ENCODE data around the gene TRIM41.
A peak's percentile ranks its signal among the peaks of the same experiment; 100 is the strongest.
"Not testable (repeated sequence)": the region's sequence is repeated elsewhere in the genome, so short reads cannot be mapped to it uniquely, and the experiment has no call there.

TRIM41 gene

DNA sequence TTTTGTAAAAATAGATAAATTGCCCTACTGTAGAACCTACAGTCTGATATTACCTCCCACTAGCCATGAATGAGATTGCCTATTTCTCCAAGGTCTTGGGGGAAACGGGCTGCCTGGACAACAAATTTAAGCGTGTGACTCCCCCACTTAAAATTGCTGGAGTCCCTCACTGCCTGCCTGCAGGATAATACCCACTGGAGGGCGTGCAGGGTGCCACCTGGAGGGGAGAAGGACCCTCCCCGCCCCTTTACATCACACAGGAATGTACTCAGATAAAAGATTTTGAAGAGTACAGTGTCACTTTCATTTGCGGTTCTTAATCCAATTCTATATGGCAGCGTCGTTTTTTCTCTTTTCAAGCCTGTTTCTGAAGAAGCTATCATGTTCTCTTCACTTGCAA, 11.9 kb upstream of the TRIM41 start:
- no peak for DNase-seq
- Histone ChIP-seq H3K27ac (ENCODE audit: insufficient read depth, low read length, poor library complexity, severe bottlenecking) (no peak overlapping the region), H3K27me3 (replicated peaks; ENCODE audit: control insufficient read depth, insufficient read depth, low read length, poor library complexity, severe bottlenecking) (no peaks in the 10 kb centered on the region), H3K4me3 (ENCODE audit: insufficient read depth, low read depth, low read length, poor library complexity, severe bottlenecking) (no peak overlapping the region), H3K9me3 (ENCODE audit: control insufficient read depth, low read length) (no peaks in the 10 kb centered on the region), H3K36me3 (ENCODE audit: control insufficient read depth, insufficient read depth, low read length) (no peaks in the 10 kb centered on the region), H3K4me1 (ENCODE audit: control insufficient read depth, insufficient read depth, low read length, poor library complexity, severe bottlenecking) (peaks cover under 1% of the 10 kb centered on the region)

DNA sequence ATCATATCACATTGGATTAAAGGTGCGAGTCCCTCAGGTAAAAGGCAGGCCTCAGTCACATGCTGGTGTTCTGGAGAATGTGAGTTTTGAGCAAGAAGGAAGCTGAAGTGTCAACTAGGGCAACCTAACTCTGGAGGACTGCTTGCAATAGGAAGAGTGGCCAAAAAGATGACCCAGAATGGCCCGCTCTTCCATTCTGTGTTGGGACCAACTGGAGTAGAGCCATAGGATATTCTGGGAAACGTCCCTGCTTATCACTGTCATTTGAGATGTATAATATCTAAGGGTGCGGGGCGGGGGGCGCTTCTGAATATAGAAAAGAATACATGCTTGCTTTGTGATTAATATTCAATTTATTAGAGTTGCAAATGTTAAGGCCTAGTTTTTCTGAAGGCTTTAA, 11.0 kb upstream of the TRIM41 start:
- no peaks in the 10 kb centered on the region for H3K4me1 ChIP-seq (ENCODE audit: control insufficient read depth, insufficient read depth, low read length, poor library complexity, severe bottlenecking)
- H3K27ac ChIP-seq (ENCODE audit: insufficient read depth, low read length, poor library complexity, severe bottlenecking): no peak overlapping the region
- no peak for DNase-seq
- no peaks in the 10 kb centered on the region for H3K36me3 ChIP-seq (ENCODE audit: control insufficient read depth, insufficient read depth, low read length)
- H3K9me3 ChIP-seq (ENCODE audit: control insufficient read depth, low read length): no peaks in the 10 kb centered on the region
- no peak overlapping the region for H3K4me3 ChIP-seq (ENCODE audit: insufficient read depth, low read depth, low read length, poor library complexity, severe bottlenecking)
- no peaks in the 10 kb centered on the region for H3K27me3 ChIP-seq (replicated peaks; ENCODE audit: control insufficient read depth, insufficient read depth, low read length, poor library complexity, severe bottlenecking)

DNA sequence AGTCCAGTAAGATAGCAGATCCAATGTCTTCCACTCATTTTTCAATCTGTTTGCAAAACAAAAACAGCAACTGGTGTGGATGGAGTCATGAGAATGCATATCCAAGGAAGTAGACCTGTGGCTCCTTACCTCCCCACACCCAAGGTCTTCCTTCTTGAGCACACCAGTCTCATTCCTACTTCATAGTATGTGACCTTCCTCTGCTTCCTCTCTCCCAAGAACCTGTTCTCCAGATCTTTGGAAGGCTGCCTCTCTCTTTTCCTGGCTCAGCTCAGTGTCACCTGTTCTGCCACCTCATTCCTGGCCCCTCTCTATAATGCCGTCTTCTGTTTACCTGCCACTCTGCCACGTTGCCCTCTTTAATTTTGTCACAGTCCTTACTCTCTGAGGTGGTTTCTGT, 10.1 kb upstream of the TRIM41 start:
- Histone ChIP-seq H3K27me3 (replicated peaks; ENCODE audit: control insufficient read depth, insufficient read depth, low read length, poor library complexity, severe bottlenecking) (no peaks in the 10 kb centered on the region), H3K4me3 (ENCODE audit: insufficient read depth, low read depth, low read length, poor library complexity, severe bottlenecking) (no peak overlapping the region), H3K9me3 (ENCODE audit: control insufficient read depth, low read length) (no peaks in the 10 kb centered on the region), H3K4me1 (ENCODE audit: control insufficient read depth, insufficient read depth, low read length, poor library complexity, severe bottlenecking) (peaks cover 4% of the 10 kb centered on the region), H3K27ac (ENCODE audit: insufficient read depth, low read length, poor library complexity, severe bottlenecking) (no peak overlapping the region), H3K36me3 (ENCODE audit: control insufficient read depth, insufficient read depth, low read length) (no peaks in the 10 kb centered on the region)
- DNase-seq: no peak

DNA sequence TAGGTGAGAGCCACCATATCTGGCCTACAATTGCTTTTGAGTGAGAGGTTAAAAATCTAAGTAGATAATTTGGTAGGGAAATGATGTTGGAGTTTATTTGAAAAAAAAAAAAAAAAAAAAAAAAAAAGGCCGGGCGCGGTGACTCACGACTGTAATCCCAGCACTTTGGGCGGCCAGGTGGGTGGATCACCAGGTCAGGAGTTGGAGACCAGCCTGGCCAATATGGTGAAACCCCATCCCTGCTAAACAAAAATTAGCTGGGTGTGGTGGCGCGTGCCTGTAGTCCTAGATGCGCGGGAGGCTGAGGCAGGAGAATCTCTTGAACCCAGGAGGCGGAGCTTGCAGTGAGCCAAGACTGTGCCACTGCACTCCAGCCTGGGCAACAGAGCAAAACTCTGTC, 8.8 kb upstream of the TRIM41 start:
- not testable (repeated sequence) for H3K4me3 ChIP-seq (ENCODE audit: insufficient read depth, low read depth, low read length, poor library complexity, severe bottlenecking); H3K27me3 ChIP-seq (replicated peaks; ENCODE audit: control insufficient read depth, insufficient read depth, low read length, poor library complexity, severe bottlenecking); H3K9me3 ChIP-seq (ENCODE audit: control insufficient read depth, low read length)

DNA sequence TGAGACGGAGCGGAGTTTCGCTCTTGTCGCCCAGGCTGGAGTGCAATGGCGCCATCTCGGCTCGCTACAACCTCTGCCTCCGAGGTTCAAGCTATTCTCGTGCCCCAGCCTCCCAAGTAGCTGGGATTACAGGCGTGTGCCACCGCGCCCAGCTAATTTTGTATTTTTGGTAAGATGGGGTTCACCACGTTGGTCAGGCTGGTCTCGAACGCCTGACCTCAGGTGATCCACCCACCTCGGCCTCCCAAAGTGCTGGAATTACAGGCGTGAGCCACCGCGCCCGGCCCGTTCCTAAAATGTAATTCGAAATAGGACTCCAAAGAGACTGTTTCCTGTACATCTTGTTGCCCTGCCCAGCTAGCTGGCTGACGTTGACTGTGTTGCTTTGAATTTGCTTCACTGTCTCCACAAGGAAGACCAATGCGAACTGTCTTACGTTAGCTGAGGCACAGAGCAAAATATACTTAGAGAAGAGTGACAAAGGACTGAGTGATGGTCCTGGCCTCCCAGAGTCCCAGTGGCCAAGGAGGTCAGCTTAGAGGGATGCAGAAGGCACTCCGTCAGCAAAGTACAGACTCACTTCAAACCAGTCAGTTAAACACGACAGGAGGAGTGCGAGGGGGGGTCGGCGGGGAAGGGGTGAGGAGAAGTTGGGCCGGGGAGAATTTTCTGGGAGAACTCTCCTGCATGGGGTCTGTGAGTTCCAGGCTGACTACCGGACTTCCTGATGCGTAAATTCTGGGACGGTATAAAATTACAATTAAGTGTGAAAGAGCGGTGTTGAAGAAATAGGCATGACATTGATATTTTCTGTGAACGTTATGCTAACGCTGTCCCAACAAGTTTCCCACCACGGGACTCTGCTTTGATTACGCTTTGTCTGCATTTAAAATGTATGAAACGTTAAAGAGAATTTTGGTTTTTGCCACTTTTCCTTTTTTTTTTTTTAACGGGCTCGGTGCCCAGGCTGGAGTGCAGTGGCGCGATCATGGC, 6.8 kb upstream of the TRIM41 start:
- Histone ChIP-seq H3K36me3 (ENCODE audit: control insufficient read depth, insufficient read depth, low read length) (no peaks in the 10 kb centered on the region), H3K4me3 (ENCODE audit: insufficient read depth, low read depth, low read length, poor library complexity, severe bottlenecking) (peak overlapping the region; percentile 41), H3K27ac (ENCODE audit: insufficient read depth, low read length, poor library complexity, severe bottlenecking) (peak overlapping the region; percentile 39), H3K27me3 (replicated peaks; ENCODE audit: control insufficient read depth, insufficient read depth, low read length, poor library complexity, severe bottlenecking) (no peaks in the 10 kb centered on the region), H3K4me1 (ENCODE audit: control insufficient read depth, insufficient read depth, low read length, poor library complexity, severe bottlenecking) (peaks cover 5% of the 10 kb centered on the region), H3K9me3 (ENCODE audit: control insufficient read depth, low read length) (no peaks in the 10 kb centered on the region)
- DNase-seq: no peak

More for the DNA sequence above, 8.8 kb upstream of the TRIM41 start:
- not testable (repeated sequence) for H3K36me3 ChIP-seq (ENCODE audit: control insufficient read depth, insufficient read depth, low read length); H3K4me1 ChIP-seq (ENCODE audit: control insufficient read depth, insufficient read depth, low read length, poor library complexity, severe bottlenecking); DNase-seq; H3K27ac ChIP-seq (ENCODE audit: insufficient read depth, low read length, poor library complexity, severe bottlenecking)

DNA sequence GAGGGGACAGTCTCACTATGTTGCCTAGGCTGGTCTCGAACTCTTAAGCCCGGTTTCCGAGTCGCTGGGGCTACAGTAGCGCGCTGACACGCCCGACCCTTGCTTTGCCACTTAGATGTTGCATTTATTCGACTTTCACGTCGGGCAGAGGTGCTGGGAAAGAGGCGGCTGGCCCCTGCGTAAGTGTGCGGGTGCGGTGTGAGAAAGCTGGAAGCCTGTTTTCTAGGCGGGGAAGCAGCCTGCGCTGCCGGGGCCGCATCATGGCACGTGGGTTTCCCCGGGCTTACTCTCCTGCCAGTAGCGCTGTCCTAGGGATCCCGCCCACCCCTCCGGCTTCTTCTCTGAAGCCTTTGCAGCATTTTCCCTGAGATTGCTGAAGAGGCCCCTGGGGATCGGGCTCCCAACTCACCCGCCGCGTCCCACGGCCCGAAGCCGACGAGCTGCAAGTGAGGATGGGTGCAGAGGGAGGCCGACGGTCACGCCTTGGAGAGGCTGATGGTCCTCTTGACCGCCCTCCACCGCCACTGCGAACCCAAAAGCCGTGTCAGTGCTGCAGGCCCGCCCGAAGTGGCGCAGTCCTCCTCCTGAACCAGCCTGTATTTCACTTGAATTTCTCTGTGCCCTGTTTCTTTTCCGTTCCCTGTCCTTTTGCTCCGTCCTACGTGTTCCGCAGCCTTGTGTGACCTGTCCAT, 5.8 kb upstream of the TRIM41 start:
- Histone ChIP-seq H3K36me3 (ENCODE audit: control insufficient read depth, insufficient read depth, low read length) (no peaks in the 10 kb centered on the region), H3K4me3 (ENCODE audit: insufficient read depth, low read depth, low read length, poor library complexity, severe bottlenecking) (peak overlapping the region; percentile 50), H3K27me3 (replicated peaks; ENCODE audit: control insufficient read depth, insufficient read depth, low read length, poor library complexity, severe bottlenecking) (no peaks in the 10 kb centered on the region), H3K9me3 (ENCODE audit: control insufficient read depth, low read length) (no peaks in the 10 kb centered on the region), H3K27ac (ENCODE audit: insufficient read depth, low read length, poor library complexity, severe bottlenecking) (peak overlapping the region; percentile 67), H3K4me1 (ENCODE audit: control insufficient read depth, insufficient read depth, low read length, poor library complexity, severe bottlenecking) (peaks cover 5% of the 10 kb centered on the region)
- DNase-seq: peak; percentile 59 to 61 (median 60)

DNA sequence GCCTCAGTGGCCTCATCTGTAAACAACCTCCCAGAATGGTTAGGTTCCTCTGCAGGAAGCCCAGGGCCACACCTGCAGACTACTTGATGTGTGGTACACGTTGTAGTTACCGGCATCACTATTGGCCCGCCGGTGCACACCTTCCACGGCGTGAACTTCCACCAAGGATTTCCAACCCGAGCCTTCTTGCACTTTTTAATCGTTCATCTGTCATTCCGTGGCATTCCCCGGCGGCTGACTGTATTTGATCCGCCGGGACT, 5.3 kb upstream of the TRIM41 start:
- no peaks in the 10 kb centered on the region for H3K9me3 ChIP-seq (ENCODE audit: control insufficient read depth, low read length)
- peaks cover 5% of the 10 kb centered on the region for H3K4me1 ChIP-seq (ENCODE audit: control insufficient read depth, insufficient read depth, low read length, poor library complexity, severe bottlenecking)
- peak in 2 of 3 donors; percentile 35 to 45 for DNase-seq
- H3K4me3 ChIP-seq (ENCODE audit: insufficient read depth, low read depth, low read length, poor library complexity, severe bottlenecking): peak overlapping the region; percentile 50
- H3K27me3 ChIP-seq (replicated peaks; ENCODE audit: control insufficient read depth, insufficient read depth, low read length, poor library complexity, severe bottlenecking): no peaks in the 10 kb centered on the region
- H3K36me3 ChIP-seq (ENCODE audit: control insufficient read depth, insufficient read depth, low read length): no peaks in the 10 kb centered on the region
- H3K27ac ChIP-seq (ENCODE audit: insufficient read depth, low read length, poor library complexity, severe bottlenecking): peak overlapping the region; percentile 67

DNA sequence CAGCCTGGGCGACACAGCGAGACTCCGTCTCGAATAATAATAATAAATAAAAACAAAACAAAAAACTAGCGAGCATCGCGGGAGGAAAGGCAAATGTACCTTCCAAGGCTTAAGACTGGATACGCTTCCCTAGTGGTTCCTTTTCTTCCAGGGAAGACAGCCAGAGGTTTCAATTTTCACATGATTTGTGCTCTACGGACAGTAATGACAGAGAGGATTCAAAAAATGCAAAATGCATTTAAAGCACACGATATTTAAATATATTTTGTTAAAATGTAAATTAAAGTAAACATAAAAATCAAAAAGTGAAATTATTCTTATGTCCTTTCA, 4.3 kb upstream of the TRIM41 start:
- Histone ChIP-seq H3K27me3 (replicated peaks; ENCODE audit: control insufficient read depth, insufficient read depth, low read length, poor library complexity, severe bottlenecking) (no peaks in the 10 kb centered on the region), H3K4me1 (ENCODE audit: control insufficient read depth, insufficient read depth, low read length, poor library complexity, severe bottlenecking) (peaks cover 5% of the 10 kb centered on the region), H3K27ac (ENCODE audit: insufficient read depth, low read length, poor library complexity, severe bottlenecking) (no peak overlapping the region), H3K36me3 (ENCODE audit: control insufficient read depth, insufficient read depth, low read length) (no peaks in the 10 kb centered on the region), H3K4me3 (ENCODE audit: insufficient read depth, low read depth, low read length, poor library complexity, severe bottlenecking) (no peak overlapping the region), H3K9me3 (ENCODE audit: control insufficient read depth, low read length) (no peaks in the 10 kb centered on the region)
- DNase-seq: no peak

DNA sequence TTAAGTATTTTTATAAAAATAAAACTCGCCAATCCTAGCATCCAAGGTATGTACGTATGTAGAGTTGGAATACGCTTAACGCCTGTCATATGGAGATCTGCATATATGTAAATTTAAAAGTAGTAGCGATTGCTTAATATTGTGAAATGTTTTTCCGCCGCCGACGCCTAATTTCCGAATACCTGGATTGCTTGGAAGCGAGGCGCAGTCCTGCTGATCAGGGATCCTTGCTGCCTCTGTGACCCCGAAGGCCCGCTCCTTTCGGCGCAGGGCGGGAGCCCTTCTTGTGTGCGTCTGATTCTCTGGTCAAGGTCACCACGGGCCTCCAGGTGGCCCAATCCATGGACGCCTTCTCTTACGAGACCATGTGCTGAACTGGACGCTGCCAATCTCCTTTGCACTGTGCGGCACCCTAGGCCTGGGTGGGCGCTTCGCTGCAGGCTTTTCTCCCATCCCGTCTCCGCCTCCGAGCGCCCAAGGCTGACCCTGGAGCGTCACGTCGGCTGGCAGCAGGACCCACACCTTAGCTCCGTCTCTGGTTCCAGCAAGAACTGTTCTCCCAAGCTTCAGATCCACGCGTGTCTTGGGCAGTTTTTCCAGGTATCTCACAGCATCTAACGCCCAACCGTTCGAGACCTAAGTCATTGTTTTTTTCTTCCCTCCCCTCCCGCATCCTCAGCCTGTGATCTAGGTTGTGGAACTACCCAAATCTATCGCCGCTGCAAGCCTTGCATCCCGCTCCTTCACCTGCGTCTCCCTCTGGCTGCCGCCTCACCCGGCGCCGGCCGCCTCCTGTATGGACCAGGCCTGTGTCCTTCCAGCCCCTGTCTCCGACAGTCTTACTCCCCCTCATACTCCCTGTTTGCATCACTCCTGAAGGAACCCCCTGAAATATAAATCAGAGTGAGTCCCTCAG, 3.6 kb upstream of the TRIM41 start:
- no peak overlapping the region for H3K4me3 ChIP-seq (ENCODE audit: insufficient read depth, low read depth, low read length, poor library complexity, severe bottlenecking)
- H3K9me3 ChIP-seq (ENCODE audit: control insufficient read depth, low read length): no peaks in the 10 kb centered on the region
- no peaks in the 10 kb centered on the region for H3K36me3 ChIP-seq (ENCODE audit: control insufficient read depth, insufficient read depth, low read length)
- H3K27ac ChIP-seq (ENCODE audit: insufficient read depth, low read length, poor library complexity, severe bottlenecking): no peak overlapping the region
- no peaks in the 10 kb centered on the region for H3K27me3 ChIP-seq (replicated peaks; ENCODE audit: control insufficient read depth, insufficient read depth, low read length, poor library complexity, severe bottlenecking)
- DNase-seq: no peak
- peaks cover 13% of the 10 kb centered on the region for H3K4me1 ChIP-seq (ENCODE audit: control insufficient read depth, insufficient read depth, low read length, poor library complexity, severe bottlenecking)

DNA sequence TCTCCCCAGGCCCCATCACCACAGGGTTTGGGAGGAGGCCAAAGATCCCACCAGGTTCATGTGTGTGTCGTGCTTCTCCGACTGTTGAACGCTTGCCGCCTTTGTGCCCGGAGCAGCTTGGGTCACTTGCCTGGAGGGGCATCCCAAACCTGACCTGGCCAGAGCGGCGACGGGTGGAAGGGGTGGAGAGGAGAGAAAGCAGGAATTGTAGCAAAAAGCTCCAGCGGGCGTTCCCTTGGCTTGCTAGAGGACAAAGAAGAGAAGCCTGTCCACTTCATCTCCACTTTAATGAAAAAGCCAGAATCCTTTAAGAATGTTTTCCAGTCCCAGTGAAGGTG, 2.9 kb upstream of the TRIM41 start:
- Histone ChIP-seq H3K4me3 (ENCODE audit: insufficient read depth, low read depth, low read length, poor library complexity, severe bottlenecking) (no peak overlapping the region), H3K27ac (ENCODE audit: insufficient read depth, low read length, poor library complexity, severe bottlenecking) (no peak overlapping the region), H3K36me3 (ENCODE audit: control insufficient read depth, insufficient read depth, low read length) (no peaks in the 10 kb centered on the region), H3K4me1 (ENCODE audit: control insufficient read depth, insufficient read depth, low read length, poor library complexity, severe bottlenecking) (peaks cover 19% of the 10 kb centered on the region), H3K27me3 (replicated peaks; ENCODE audit: control insufficient read depth, insufficient read depth, low read length, poor library complexity, severe bottlenecking) (no peaks in the 10 kb centered on the region), H3K9me3 (ENCODE audit: control insufficient read depth, low read length) (no peaks in the 10 kb centered on the region)
- DNase-seq: no peak
